MM.1S (cell line): ENCODE measurements around the gene A4GALT.
"Not testable (repeated sequence)": the region's sequence is repeated elsewhere in the genome, so short reads cannot be mapped to it uniquely, and the experiment has no call there.

Source experiments
- DNase-seq: peaks from one replicate; pipeline ENCODE4 v3.0.0-alpha.2; 2015
- H2AFZ ChIP-seq: fragments of 300-600 bp; sonication (generic); 2 replicates; pipeline ENCODE4 v1.6.0; 2016; ENCODE audit warnings: antibody characterized with exemption, low read length
- H3F3A ChIP-seq: fragments of 300-600 bp; sonication (generic); 2 replicates; pipeline ENCODE4 v1.6.1; 2016; ENCODE audit warnings: mild to moderate bottlenecking, antibody characterized with exemption, low read length, moderate library complexity, mixed read lengths; ENCODE audit not compliant: insufficient read depth
- H3K27ac ChIP-seq: fragments of 300-600 bp; sonication (generic); 2 replicates; pipeline ENCODE4 v1.5.1; 2016; ENCODE audit warnings: mild to moderate bottlenecking, low read length
- H3K27me3 ChIP-seq: fragments of 300-600 bp; sonication (generic); replicated peaks from 2 replicates; pipeline ENCODE4 v1.6.0; 2016; ENCODE audit warnings: low read length; ENCODE audit not compliant: insufficient read depth
- H3K36me3 ChIP-seq: fragments of 300-600 bp; sonication (generic); replicated peaks from 2 replicates; pipeline ENCODE4 v1.6.1; 2016; ENCODE audit warnings: mild to moderate bottlenecking, low read length, mixed read lengths; ENCODE audit not compliant: insufficient read depth
- H3K4me1 ChIP-seq: fragments of 300-600 bp; sonication (generic); 2 replicates; pipeline ENCODE4 v1.6.1; 2016; ENCODE audit warnings: low read length, mixed read lengths
- H3K4me2 ChIP-seq: fragments of 300-600 bp; sonication (generic); 2 replicates; pipeline ENCODE4 v1.6.0; 2016; ENCODE audit warnings: low read depth, low read length
- H3K4me3 ChIP-seq: fragments of 300-600 bp; sonication (generic); 2 replicates; pipeline ENCODE4 v1.5.1; 2016; ENCODE audit warnings: low read length, mixed read lengths
- H3K79me2 ChIP-seq: fragments of 300-600 bp; sonication (generic); 2 replicates; pipeline ENCODE4 v1.6.1; 2016; ENCODE audit warnings: mixed run types, low read length, mixed read lengths
- H3K9ac ChIP-seq: fragments of 300-600 bp; sonication (generic); 2 replicates; pipeline ENCODE4 v1.6.1; 2016; ENCODE audit warnings: low read length, mixed read lengths
- H3K9me2 ChIP-seq: fragments of 300-600 bp; sonication (generic); replicated peaks from 2 replicates; pipeline ENCODE4 v1.6.1; 2016; ENCODE audit warnings: mild to moderate bottlenecking, low read length, mixed read lengths; ENCODE audit not compliant: insufficient read depth
- H3K9me3 ChIP-seq: fragments of 300-600 bp; sonication (generic); replicated peaks from 2 replicates; pipeline ENCODE4 v1.6.1; 2016; ENCODE audit warnings: mild to moderate bottlenecking, low read length, mixed read lengths; ENCODE audit not compliant: insufficient read depth
- H4K20me1 ChIP-seq: fragments of 300-600 bp; sonication (generic); 2 replicates; pipeline ENCODE4 v1.6.1; 2016; ENCODE audit warnings: mild to moderate bottlenecking, low read length, moderate library complexity, mixed read lengths; ENCODE audit not compliant: insufficient read depth
- EZH2 ChIP-seq: fragments of 300-600 bp; sonication (generic); optimal IDR thresholded peaks from 2 replicates; pipeline ENCODE3; 2017; ENCODE audit warnings: low read depth, mild to moderate bottlenecking, antibody characterized with exemption, low read length, mixed read lengths
- EZH2phosphoT487 ChIP-seq: fragments of 300-600 bp; sonication (generic); IDR thresholded peaks from 2 replicates; pipeline ENCODE4 v1.6.1; 2018; ENCODE audit warnings: antibody characterized with exemption, low read length
- TF ChIP-seq, protein P1 (sequence below): fragments of 300-600 bp; sonication (generic); IDR thresholded peaks from 2 replicates; pipeline ENCODE4 v1.5.1; 2016; ENCODE audit warnings: antibody characterized with exemption, low read length, mixed read lengths

The A4GALT gene

DNA sequence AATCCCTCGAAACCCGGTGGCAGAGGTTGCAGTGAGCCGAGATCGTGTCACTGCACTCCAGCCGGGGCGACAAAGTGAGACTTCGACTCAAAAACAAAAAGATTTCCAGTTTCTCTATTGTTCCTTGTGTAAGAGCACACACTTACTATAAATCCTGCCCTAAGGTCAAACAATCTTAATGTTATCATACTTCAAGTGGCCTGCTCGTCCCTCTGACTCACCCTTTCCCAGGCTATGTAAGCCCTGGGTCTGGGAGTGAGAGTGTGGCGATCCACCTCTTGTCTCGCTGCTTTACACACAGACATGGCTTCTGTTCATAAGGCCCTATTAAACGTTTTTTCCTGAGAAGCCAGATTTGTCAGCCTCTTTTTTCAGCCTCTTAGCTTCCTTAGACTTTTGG, 24.4 kb upstream of the A4GALT start:
- Histone ChIP-seq H3K36me3 (no peaks in the 10 kb centered on the region), H3K9me3 (no peaks in the 10 kb centered on the region), H3K4me1 (no peaks in the 10 kb centered on the region), H3K9ac (no peak overlapping the region), H3K79me2 (no peaks in the 10 kb centered on the region), H3K4me2 (no peak overlapping the region), H3F3A (no peaks in the 10 kb centered on the region), H3K27me3 (no peaks in the 10 kb centered on the region), H3K9me2 (no peaks in the 10 kb centered on the region), H4K20me1 (no peaks in the 10 kb centered on the region), H3K27ac (no peak overlapping the region), H3K4me3 (no peak overlapping the region), H2AFZ (no peak overlapping the region)
- TF ChIP-seq, protein P1, sequence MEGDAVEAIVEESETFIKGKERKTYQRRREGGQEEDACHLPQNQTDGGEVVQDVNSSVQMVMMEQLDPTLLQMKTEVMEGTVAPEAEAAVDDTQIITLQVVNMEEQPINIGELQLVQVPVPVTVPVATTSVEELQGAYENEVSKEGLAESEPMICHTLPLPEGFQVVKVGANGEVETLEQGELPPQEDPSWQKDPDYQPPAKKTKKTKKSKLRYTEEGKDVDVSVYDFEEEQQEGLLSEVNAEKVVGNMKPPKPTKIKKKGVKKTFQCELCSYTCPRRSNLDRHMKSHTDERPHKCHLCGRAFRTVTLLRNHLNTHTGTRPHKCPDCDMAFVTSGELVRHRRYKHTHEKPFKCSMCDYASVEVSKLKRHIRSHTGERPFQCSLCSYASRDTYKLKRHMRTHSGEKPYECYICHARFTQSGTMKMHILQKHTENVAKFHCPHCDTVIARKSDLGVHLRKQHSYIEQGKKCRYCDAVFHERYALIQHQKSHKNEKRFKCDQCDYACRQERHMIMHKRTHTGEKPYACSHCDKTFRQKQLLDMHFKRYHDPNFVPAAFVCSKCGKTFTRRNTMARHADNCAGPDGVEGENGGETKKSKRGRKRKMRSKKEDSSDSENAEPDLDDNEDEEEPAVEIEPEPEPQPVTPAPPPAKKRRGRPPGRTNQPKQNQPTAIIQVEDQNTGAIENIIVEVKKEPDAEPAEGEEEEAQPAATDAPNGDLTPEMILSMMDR, result no peak
- TF ChIP-seq EZH2, result no peak
- no peak for TF ChIP-seq EZH2phosphoT487
- DNase-seq, result no peak

DNA sequence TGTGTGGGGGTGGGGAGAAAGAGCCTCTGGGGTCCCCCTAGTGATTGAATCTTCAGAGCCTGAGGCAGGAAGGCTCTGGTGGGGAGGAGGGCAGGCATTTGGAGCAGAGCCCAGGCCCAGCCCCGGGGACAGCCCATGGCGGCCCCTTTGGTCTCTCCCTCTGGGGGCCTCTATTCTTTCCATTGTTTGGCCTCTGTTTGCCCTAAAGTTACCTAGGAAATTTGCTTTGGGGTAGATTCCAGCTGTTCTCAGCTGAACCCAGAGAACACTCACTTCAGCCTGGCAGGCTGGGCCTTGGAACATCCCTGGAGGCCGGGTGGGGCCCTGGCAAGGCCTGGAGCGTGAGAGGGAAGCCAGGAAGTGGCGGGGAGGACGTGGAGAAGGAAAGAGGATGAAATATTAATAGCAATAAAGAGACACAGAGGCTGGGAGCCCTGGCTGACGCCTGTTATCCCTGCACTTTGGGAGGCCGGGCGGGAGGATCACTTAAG, 22.9 kb upstream of the A4GALT start:
- Histone ChIP-seq H3K79me2 (no peaks in the 10 kb centered on the region), H4K20me1 (no peaks in the 10 kb centered on the region), H3K9me3 (no peaks in the 10 kb centered on the region), H3K36me3 (no peaks in the 10 kb centered on the region), H3K27ac (no peak overlapping the region), H3K4me2 (no peak overlapping the region), H2AFZ (no peak overlapping the region), H3K9ac (no peak overlapping the region), H3K27me3 (no peaks in the 10 kb centered on the region), H3F3A (no peaks in the 10 kb centered on the region), H3K9me2 (no peaks in the 10 kb centered on the region), H3K4me1 (no peaks in the 10 kb centered on the region), H3K4me3 (no peak overlapping the region)
- no peak for DNase-seq
- TF ChIP-seq, protein P1, result no peak
- no peak for TF ChIP-seq EZH2
- TF ChIP-seq EZH2phosphoT487, result no peak

DNA sequence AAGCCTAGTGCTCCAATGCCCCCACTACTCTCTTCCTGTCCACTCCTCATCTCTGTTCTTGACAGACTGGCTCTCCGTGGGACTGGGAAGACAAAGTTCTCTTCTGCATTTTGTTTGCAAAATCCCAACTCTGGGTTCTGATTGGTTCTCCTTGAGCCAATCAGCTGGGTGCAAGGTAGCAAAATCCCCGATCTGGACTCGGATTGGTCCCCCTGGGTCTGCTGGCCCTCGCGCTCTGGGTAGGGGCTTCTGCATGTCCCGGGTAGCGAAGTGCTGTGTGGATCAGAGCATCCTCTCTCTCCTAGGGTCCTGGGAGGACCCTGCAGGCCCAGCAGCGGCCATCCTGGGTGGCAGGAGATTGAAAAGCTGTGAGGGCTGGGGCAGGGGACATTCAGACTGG, 22.3 kb upstream of the A4GALT start:
- no peaks in the 10 kb centered on the region for H3K27me3 ChIP-seq
- no peak overlapping the region for H3K9ac ChIP-seq
- DNase-seq, result no peak
- no peak overlapping the region for H3K4me2 ChIP-seq
- H3K4me3 ChIP-seq, result no peak overlapping the region
- H4K20me1 ChIP-seq, result no peaks in the 10 kb centered on the region
- H3F3A ChIP-seq, result no peaks in the 10 kb centered on the region
- H3K9me2 ChIP-seq, result no peaks in the 10 kb centered on the region
- no peak for TF ChIP-seq EZH2phosphoT487
- TF ChIP-seq EZH2, result no peak
- TF ChIP-seq, protein P1, result no peak
- H3K27ac ChIP-seq, result no peak overlapping the region
- no peaks in the 10 kb centered on the region for H3K9me3 ChIP-seq
- no peaks in the 10 kb centered on the region for H3K4me1 ChIP-seq
- H3K36me3 ChIP-seq, result no peaks in the 10 kb centered on the region
- H2AFZ ChIP-seq, result no peak overlapping the region
- H3K79me2 ChIP-seq, result no peaks in the 10 kb centered on the region

DNA sequence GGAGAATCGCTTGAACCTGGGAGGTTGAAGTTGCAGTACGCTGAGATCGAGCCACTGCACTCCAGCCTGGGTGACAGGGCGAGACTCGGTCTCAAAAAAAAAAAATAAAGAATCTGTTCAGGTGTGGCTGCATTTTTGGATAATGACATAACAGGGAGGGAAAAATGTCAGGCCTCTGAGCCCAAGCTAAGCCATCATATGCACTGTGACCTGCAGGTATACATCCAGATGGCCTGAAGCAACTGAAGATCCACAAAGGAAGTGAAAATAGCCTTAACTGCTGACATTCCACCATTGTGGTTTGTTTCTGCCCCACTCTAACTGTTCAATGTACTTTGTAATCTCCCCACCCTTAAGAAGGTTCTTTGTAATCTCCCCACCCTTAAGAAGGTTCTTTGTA, 19.6 kb upstream of the A4GALT start:
- not testable (repeated sequence) for H3K9me2 ChIP-seq, H3K36me3 ChIP-seq, H3K79me2 ChIP-seq, H3F3A ChIP-seq, H2AFZ ChIP-seq, H4K20me1 ChIP-seq, H3K4me3 ChIP-seq, DNase-seq, H3K4me2 ChIP-seq, H3K4me1 ChIP-seq, H3K9ac ChIP-seq, H3K27ac ChIP-seq, H3K9me3 ChIP-seq, H3K27me3 ChIP-seq
